KMS-11 (cell line): ENCODE data around the gene MACROD2.

Experiments used
- H2AFZ ChIP-seq: fragments of 200-600 bp; sonication (generic); 2 replicates; pipeline ENCODE4 v1.6.1; 2016; ENCODE audit warnings: antibody characterized with exemption, mixed run types, low read depth
- H3K27ac ChIP-seq: fragments of 200-600 bp; sonication (generic); 2 replicates; pipeline ENCODE4 v1.6.1; 2016; ENCODE audit warnings: mild to moderate bottlenecking, mixed run types
- H3K27me3 ChIP-seq: fragments of 200-600 bp; sonication (generic); 2 replicates; pipeline ENCODE4 v1.6.1; 2017; ENCODE audit warnings: mild to moderate bottlenecking, low read depth, mixed run types, moderate library complexity; ENCODE audit not compliant: insufficient read depth
- H3K36me3 ChIP-seq: fragments of 200-600 bp; sonication (generic); 2 replicates; pipeline ENCODE4 v1.6.1; 2017; ENCODE audit warnings: mild to moderate bottlenecking, mixed run types; ENCODE audit not compliant: insufficient read depth
- H3K4me1 ChIP-seq: fragments of 200-600 bp; sonication (generic); 2 replicates; pipeline ENCODE4 v1.6.1; 2016; ENCODE audit warnings: mild to moderate bottlenecking, low read depth, mixed run types; ENCODE audit not compliant: poor library complexity, severe bottlenecking
- H3K4me2 ChIP-seq: fragments of 200-600 bp; sonication (generic); 2 replicates; pipeline ENCODE4 v1.7.0; 2016; ENCODE audit warnings: mild to moderate bottlenecking, mixed run types
- H3K4me3 ChIP-seq: fragments of 200-600 bp; sonication (generic); IDR thresholded peaks from 2 replicates; pipeline ENCODE4 v1.6.1; 2017; ENCODE audit warnings: low read depth, low read length, mixed read lengths; ENCODE audit not compliant: insufficient read depth
- H3K79me2 ChIP-seq: fragments of 200-600 bp; sonication (generic); 2 replicates; pipeline ENCODE4 v1.6.1; 2016; ENCODE audit warnings: low read depth, mixed run types; ENCODE audit not compliant: insufficient read depth
- H3K9ac ChIP-seq: fragments of 200-600 bp; sonication (generic); 2 replicates; pipeline ENCODE4 v1.6.1; 2016; ENCODE audit warnings: mild to moderate bottlenecking, mixed run types
- H4K20me1 ChIP-seq: fragments of 200-600 bp; sonication (generic); 2 replicates; pipeline ENCODE4 v1.6.1; 2016; ENCODE audit warnings: mild to moderate bottlenecking, mixed run types; ENCODE audit not compliant: insufficient read depth
- TF ChIP-seq, protein P1 (sequence below): fragments of 200-600 bp; sonication (generic); conservative IDR thresholded peaks from 2 replicates; pipeline ENCODE4 v1.6.1; 2017; ENCODE audit warnings: low read depth, mild to moderate bottlenecking, antibody characterized with exemption, low read length, moderate library complexity, mixed read lengths

Gene MACROD2

GRCh38 chr20:15895560-15896084 is 1900.3 kb downstream of the MACROD2 start:
- Histone ChIP-seq H3K27ac (no peak overlapping the region), H3K4me1 (no peaks in the 10 kb centered on the region), H4K20me1 (no peaks in the 10 kb centered on the region), H3K9ac (no peak overlapping the region), H3K27me3 (no peaks in the 10 kb centered on the region), H3K36me3 (no peaks in the 10 kb centered on the region), H2AFZ (no peak overlapping the region), H3K4me3 (no peak overlapping the region), H3K79me2 (no peaks in the 10 kb centered on the region), H3K4me2 (no peak overlapping the region)
- TF ChIP-seq, protein P1, sequence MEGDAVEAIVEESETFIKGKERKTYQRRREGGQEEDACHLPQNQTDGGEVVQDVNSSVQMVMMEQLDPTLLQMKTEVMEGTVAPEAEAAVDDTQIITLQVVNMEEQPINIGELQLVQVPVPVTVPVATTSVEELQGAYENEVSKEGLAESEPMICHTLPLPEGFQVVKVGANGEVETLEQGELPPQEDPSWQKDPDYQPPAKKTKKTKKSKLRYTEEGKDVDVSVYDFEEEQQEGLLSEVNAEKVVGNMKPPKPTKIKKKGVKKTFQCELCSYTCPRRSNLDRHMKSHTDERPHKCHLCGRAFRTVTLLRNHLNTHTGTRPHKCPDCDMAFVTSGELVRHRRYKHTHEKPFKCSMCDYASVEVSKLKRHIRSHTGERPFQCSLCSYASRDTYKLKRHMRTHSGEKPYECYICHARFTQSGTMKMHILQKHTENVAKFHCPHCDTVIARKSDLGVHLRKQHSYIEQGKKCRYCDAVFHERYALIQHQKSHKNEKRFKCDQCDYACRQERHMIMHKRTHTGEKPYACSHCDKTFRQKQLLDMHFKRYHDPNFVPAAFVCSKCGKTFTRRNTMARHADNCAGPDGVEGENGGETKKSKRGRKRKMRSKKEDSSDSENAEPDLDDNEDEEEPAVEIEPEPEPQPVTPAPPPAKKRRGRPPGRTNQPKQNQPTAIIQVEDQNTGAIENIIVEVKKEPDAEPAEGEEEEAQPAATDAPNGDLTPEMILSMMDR = no peak

DNA sequence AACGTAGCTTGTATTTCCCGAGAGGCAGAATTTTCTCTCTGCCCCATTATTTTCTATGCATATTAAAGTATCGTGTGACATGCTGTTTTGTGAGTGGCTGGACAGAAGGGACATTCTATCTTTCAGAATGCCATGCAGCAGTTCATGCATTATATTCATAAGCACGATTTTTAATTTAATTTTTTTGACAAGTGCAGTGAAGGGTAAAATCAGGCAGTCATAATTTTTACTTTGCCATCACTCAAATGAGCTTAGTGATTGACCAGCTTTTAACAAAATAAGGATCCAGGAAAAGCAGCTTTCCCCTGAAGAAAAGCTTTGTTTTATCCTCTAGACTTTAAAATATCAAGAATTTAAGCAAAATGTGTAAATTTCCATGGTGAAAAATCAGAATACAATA is 1904.7 kb downstream of the MACROD2 start:
- Histone ChIP-seq H3K9ac (no peak overlapping the region), H2AFZ (no peak overlapping the region), H3K36me3 (no peaks in the 10 kb centered on the region), H3K4me1 (no peaks in the 10 kb centered on the region), H3K27me3 (no peaks in the 10 kb centered on the region), H4K20me1 (no peaks in the 10 kb centered on the region), H3K27ac (no peak overlapping the region), H3K79me2 (no peaks in the 10 kb centered on the region), H3K4me3 (no peak overlapping the region), H3K4me2 (no peak overlapping the region)
- TF ChIP-seq, protein P1 = no peak

DNA sequence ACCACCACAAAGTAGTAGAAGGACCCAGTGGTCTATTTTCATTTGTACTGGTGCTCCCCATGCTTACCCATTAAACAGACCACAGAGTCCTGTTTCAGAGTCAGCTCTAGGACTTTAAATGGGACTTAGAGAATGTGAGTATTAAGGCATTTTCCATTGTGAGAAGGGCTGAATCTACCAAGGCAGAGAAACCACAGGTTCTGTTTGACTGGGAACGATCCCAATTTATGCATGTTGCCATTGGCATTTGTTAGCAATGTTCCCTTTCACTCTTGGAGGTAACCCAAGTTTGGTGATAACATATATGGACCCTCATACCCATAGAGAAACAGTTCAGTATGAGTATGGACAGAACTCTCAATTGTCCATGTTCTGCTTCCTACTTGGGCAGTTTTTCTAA is 1905.1 kb downstream of the MACROD2 start:
- no peak overlapping the region for H3K4me2 ChIP-seq
- H3K9ac ChIP-seq = no peak overlapping the region

DNA sequence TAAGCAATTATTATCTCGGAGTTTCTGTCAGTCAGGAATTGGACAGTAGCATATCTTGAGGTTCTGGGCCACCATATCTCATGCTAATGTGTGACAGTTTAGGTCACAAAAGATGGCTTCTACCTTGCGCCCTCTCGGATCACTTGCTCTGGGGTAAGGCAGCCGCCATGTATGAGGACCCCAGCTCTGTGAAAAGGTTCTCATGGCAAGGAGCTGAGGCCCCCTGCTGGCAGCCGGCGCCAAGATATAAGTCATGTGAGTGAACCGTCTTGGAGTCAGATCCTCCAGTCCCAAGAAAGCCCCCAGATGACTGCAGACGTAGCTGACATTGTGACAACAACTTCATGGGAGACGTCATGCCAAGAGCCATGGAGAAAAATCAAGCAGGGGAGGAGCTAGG is 1907.2 kb downstream of the MACROD2 start:
- no peaks in the 10 kb centered on the region for H3K36me3 ChIP-seq
- TF ChIP-seq, protein P1 = no peak; the same call in 1 of the 2 replicates

More for the DNA sequence above, 1905.1 kb downstream of the MACROD2 start:
- Histone ChIP-seq H3K4me3 (no peak overlapping the region), H3K36me3 (no peaks in the 10 kb centered on the region), H3K27me3 (no peaks in the 10 kb centered on the region), H3K4me1 (no peaks in the 10 kb centered on the region), H3K27ac (no peak overlapping the region), H4K20me1 (no peaks in the 10 kb centered on the region), H2AFZ (no peak overlapping the region), H3K79me2 (no peaks in the 10 kb centered on the region)
- TF ChIP-seq, protein P1 = no peak

More for the DNA sequence above, 1907.2 kb downstream of the MACROD2 start:
- no peaks in the 10 kb centered on the region for H3K27me3 ChIP-seq
- no peaks in the 10 kb centered on the region for H3K4me1 ChIP-seq
- H3K27ac ChIP-seq = no peak overlapping the region
- H2AFZ ChIP-seq = no peak overlapping the region
- H3K4me3 ChIP-seq = no peak overlapping the region
- no peaks in the 10 kb centered on the region for H4K20me1 ChIP-seq
- H3K4me2 ChIP-seq = no peak overlapping the region
- no peaks in the 10 kb centered on the region for H3K79me2 ChIP-seq
- H3K9ac ChIP-seq = no peak overlapping the region
